Neural progenitor cell (in vitro differentiated cells): ENCODE data around the gene MTR.

Source experiments
- CTCF ChIP-seq: fragments of 200-600 bp; sonication (generic); IDR thresholded peaks from 2 replicates; pipeline ENCODE4 v1.5.1; 2017; ENCODE audit warnings: antibody characterized with exemption, mild to moderate bottlenecking
- EZH2phosphoT487 ChIP-seq: fragments of 200-600 bp; sonication (generic); IDR thresholded peaks from 2 replicates; pipeline ENCODE4 v1.6.1; 2017; ENCODE audit warnings: antibody characterized with exemption

- TF ChIP-seq CTCF (no peak), EZH2phosphoT487 (no peak)
Observed at GRCh38 chr1:236809148-236809547, 14.1 kb downstream of the MTR start.
